Measurements from ENCODE around the gene RGCC. TPM values are rescaled to one million over a fixed set of nuclear protein-coding genes. Genes with fewer than 3 reads are reported as not detected.
A peak's percentile ranks its signal among the peaks of the same experiment; 100 is the strongest.
"Not testable (repeated sequence)": the region's sequence is repeated elsewhere in the genome, so short reads cannot be mapped to it uniquely, and the experiment has no call there.

The RGCC gene
- total and polyA plus RNA-seq, 10 donors, result 5.1 to 76.4 (median 23.9) TPM

DNA sequence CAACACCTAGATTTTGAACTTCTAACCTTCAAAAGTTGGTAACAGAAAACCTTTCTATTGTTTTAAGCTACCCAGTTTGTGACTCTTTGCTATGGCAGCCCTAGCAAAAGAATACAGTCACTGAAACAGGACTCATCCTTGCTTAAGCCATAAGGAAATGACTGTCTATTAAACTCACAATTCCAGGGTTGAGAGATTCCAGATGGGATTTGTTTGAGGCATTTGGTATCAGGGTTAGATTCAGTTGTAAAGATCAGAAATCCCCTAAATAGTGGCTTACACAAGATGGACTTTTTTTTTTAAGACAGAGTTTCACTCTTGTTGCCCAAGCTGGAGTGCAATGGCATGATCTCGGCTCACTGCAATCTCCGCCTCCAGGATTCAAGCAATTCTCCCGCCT lies 41.1 kb upstream of the RGCC start:
- H3K27me3 ChIP-seq (replicated peaks in 1 of 7), result no peaks in the 10 kb centered on the region
- no peak overlapping the region for H3K4me3 ChIP-seq
- DNase-seq, result no peak
- WGBS, 5 donors, result 31 to 64% (median 35%) methylated on average over 3 of the region's 3 CpGs
- no peaks in the 10 kb centered on the region for H3K4me1 ChIP-seq
- TF ChIP-seq POLR2AphosphoS5 (IDR thresholded peaks at IDR 0.05) (no peak), POLR2A (IDR thresholded peaks at IDR 0.05) (no peak)
- TF ChIP-seq, protein P1, sequence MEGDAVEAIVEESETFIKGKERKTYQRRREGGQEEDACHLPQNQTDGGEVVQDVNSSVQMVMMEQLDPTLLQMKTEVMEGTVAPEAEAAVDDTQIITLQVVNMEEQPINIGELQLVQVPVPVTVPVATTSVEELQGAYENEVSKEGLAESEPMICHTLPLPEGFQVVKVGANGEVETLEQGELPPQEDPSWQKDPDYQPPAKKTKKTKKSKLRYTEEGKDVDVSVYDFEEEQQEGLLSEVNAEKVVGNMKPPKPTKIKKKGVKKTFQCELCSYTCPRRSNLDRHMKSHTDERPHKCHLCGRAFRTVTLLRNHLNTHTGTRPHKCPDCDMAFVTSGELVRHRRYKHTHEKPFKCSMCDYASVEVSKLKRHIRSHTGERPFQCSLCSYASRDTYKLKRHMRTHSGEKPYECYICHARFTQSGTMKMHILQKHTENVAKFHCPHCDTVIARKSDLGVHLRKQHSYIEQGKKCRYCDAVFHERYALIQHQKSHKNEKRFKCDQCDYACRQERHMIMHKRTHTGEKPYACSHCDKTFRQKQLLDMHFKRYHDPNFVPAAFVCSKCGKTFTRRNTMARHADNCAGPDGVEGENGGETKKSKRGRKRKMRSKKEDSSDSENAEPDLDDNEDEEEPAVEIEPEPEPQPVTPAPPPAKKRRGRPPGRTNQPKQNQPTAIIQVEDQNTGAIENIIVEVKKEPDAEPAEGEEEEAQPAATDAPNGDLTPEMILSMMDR (IDR thresholded peaks at IDR 0.05 in 8 of 11, conservative IDR thresholded peaks at IDR 0.05 in 3 of 11), result no peak
- no peaks in the 10 kb centered on the region for H3K36me3 ChIP-seq
- H3K9me3 ChIP-seq, result no peaks in the 10 kb centered on the region
- intact Hi-C loops (cut with DNase I; ENCODE audit: low total_unique reads), result loop anchor here (10.0 kb wide), 1 partner anchor 239 kb away; no protein-coding TSS in a partner anchor
- H3K27ac ChIP-seq, result no peak overlapping the region

DNA sequence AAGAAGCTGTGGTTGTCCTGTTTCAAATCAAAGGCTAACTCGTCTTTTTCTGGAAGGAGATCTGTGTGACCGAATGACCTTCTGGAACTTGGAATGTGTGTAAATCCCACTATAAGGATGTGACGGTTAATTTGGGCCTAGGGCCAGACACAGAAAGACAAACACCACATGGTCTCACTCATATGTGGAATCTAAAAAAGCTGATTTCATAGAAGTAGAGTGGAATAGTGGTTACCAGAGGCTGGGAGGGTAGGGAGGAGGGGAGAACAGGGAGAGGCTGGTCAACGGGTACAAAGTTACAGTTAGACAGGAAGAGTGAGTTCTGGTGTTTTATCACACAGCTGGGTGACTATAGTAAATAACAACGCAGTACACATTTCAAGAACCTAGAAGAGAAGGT lies 39.3 kb upstream of the RGCC start:
- H3K4me3 ChIP-seq, result no peak overlapping the region
- no peak overlapping the region for H3K27ac ChIP-seq
- DNase-seq, result no peak
- H3K27me3 ChIP-seq (replicated peaks in 1 of 7), result no peaks in the 10 kb centered on the region
- TF ChIP-seq, protein P1 (IDR thresholded peaks at IDR 0.05 in 8 of 11, conservative IDR thresholded peaks at IDR 0.05 in 3 of 11), result no peak
- TF ChIP-seq POLR2A (IDR thresholded peaks at IDR 0.05) (no peak), POLR2AphosphoS5 (IDR thresholded peaks at IDR 0.05) (no peak)
- no peaks in the 10 kb centered on the region for H3K36me3 ChIP-seq
- H3K4me1 ChIP-seq, result no peaks in the 10 kb centered on the region
- WGBS, 5 donors, result 47 to 63% (median 56%) methylated on average over 5 of the region's 5 CpGs
- intact Hi-C loops (cut with DNase I; ENCODE audit: low total_unique reads), result loop anchor here (10.0 kb wide), 1 partner anchor 237 kb away; no protein-coding TSS in a partner anchor
- H3K9me3 ChIP-seq, result no peaks in the 10 kb centered on the region

DNA sequence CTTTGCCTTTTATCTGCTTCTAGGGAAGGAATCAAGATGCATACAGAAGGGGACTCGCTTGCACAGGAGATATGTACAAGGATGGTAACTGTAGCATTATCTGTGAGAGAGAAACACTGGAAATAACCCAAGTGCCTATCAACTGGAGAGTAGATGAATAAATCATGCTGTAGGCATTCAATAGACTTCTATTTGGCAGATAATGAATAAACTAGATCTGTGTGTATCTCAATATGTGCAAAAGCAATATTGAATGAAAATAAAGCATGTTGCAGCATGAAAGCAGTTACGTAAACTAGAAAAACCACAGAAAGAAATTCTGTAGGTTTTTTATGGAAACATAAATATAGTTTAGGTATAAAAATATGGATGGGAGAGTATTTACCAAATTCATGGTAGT lies 38.6 kb upstream of the RGCC start:
- Histone ChIP-seq H3K4me3 (no peak overlapping the region), H3K9me3 (no peaks in the 10 kb centered on the region), H3K36me3 (no peaks in the 10 kb centered on the region), H3K27me3 (replicated peaks in 1 of 7) (no peaks in the 10 kb centered on the region), H3K4me1 (no peaks in the 10 kb centered on the region), H3K27ac (no peak overlapping the region)
- intact Hi-C loops (cut with DNase I; ENCODE audit: low total_unique reads), result loop anchor here (10.0 kb wide), 1 partner anchor 236 kb away; no protein-coding TSS in a partner anchor
- 83 to 97% (median 90%) methylated on average over 2 of the region's 2 CpGs for WGBS, 5 donors
- no peak for TF ChIP-seq POLR2AphosphoS5 (IDR thresholded peaks at IDR 0.05)
- TF ChIP-seq POLR2A (IDR thresholded peaks at IDR 0.05), result no peak
- DNase-seq, result no peak

DNA sequence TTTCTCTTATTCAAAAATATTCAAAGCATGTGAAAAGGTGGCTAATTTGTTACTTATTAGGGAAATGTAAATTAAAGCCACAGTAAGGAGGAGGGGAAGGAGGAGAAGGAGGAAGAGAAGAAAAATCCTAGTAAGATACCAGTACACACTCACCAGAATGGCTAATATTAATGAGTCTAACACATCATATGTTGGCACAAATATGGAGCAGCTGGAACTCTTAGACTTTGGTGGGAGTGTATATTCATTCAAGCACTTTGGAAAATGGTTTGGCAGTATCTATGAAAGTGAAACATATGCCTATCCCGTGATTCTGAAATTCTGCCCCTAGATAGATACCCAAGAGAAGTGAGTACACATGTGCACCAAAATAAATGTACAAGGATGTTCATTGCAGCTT lies 38.1 kb upstream of the RGCC start:
- WGBS, 5 donors, result 56 to 81% (median 69%) methylated on average over 1 of the region's 1 CpG
- TF ChIP-seq POLR2AphosphoS5 (IDR thresholded peaks at IDR 0.05) (no peak), POLR2A (IDR thresholded peaks at IDR 0.05) (no peak)
- TF ChIP-seq, protein P1 (IDR thresholded peaks at IDR 0.05 in 8 of 11, conservative IDR thresholded peaks at IDR 0.05 in 3 of 11), result no peak
- no peak for DNase-seq
- Histone ChIP-seq H3K36me3 (no peaks in the 10 kb centered on the region), H3K4me3 (no peak overlapping the region), H3K27me3 (replicated peaks in 1 of 7) (no peaks in the 10 kb centered on the region), H3K27ac (no peak overlapping the region), H3K4me1 (no peaks in the 10 kb centered on the region), H3K9me3 (no peaks in the 10 kb centered on the region)
- intact Hi-C loops (cut with DNase I; ENCODE audit: low total_unique reads), result loop anchor here (10.0 kb wide), 1 partner anchor 236 kb away; no protein-coding TSS in a partner anchor

DNA sequence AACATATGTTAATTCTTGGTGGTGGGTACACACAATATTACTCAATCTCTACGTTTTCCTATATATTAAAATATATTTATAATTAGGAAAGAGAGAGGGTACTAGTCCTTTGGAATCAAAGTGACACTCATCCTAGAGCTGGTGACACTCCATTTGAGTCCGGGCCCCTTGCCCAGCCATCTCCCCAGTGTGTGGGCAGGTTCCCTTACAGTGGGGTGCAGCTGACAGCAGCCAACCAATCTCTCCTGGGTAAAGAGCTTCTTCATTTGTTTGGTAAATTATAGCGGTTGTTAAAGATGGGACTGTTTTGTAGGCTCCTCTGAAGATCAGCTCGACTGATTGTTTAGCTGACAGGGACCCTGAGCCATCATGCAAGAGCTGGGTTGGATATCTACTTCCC lies 37.2 kb upstream of the RGCC start:
- Histone ChIP-seq H3K27me3 (replicated peaks in 1 of 7) (no peaks in the 10 kb centered on the region), H3K4me3 (no peak overlapping the region), H3K36me3 (no peaks in the 10 kb centered on the region), H3K27ac (no peak overlapping the region), H3K4me1 (no peaks in the 10 kb centered on the region), H3K9me3 (no peaks in the 10 kb centered on the region)
- no peak for DNase-seq
- TF ChIP-seq POLR2A (IDR thresholded peaks at IDR 0.05) (no peak), POLR2AphosphoS5 (IDR thresholded peaks at IDR 0.05) (no peak)
- TF ChIP-seq, protein P1 (IDR thresholded peaks at IDR 0.05 in 8 of 11, conservative IDR thresholded peaks at IDR 0.05 in 3 of 11), result no peak
- 79 to 89% (median 82%) methylated on average over 4 of the region's 4 CpGs for WGBS, 5 donors
- intact Hi-C loops (cut with DNase I; ENCODE audit: low total_unique reads), result no loop called here

DNA sequence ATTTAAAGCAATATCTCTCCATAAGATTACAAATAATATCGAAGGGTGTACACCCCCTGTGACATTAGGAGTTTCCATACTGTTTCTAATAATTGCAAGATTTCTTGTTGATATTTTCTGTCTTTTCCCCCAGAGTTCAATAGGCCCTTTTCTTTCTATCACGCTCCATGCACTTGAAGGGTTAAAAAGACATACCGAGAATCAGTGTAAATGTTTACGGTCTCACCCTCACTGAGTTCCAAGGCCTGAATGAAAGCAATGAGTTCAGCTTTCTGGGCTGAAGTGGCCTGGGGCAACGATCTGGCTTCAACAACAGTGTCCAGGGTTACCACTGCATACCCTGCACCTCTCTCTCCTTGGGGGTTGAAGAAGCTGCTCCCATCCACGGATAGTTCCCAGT lies 36.0 kb upstream of the RGCC start:
- H3K4me3 ChIP-seq; H3K9me3 ChIP-seq; intact Hi-C loops (cut with DNase I; ENCODE audit: low total_unique reads); H3K4me1 ChIP-seq; H3K36me3 ChIP-seq; H3K27me3 ChIP-seq (replicated peaks in 1 of 7); DNase-seq; H3K27ac ChIP-seq: not testable (repeated sequence)
- WGBS, 5 donors, result 82 to 86% (median 86%) methylated on average over 6 of the region's 6 CpGs

- H3K36me3 ChIP-seq; intact Hi-C loops (cut with DNase I; ENCODE audit: low total_unique reads); H3K4me3 ChIP-seq; H3K4me1 ChIP-seq; H3K9me3 ChIP-seq; H3K27ac ChIP-seq; H3K27me3 ChIP-seq (replicated peaks in 1 of 7): not testable (repeated sequence)
- WGBS, 5 donors, result 82 to 92% (median 88%) methylated on average over 7 of the region's 7 CpGs
- DNase-seq, result peak; percentile 53
Measured at GRCh38 chr13:41421983-41422382, 35.4 kb upstream of the RGCC start.

All from spleen (tissue), 11 donors.